H9 (cell line): Measurements from ENCODE around the gene SLC38A3. TPM values are rescaled to one million over a fixed set of nuclear protein-coding genes. Genes with fewer than 3 reads are reported as not detected.

Experiments
- DNase-seq: peaks from one replicate; pipeline ENCODE4 v3.0.0-alpha.2; 2017
- H2AFZ ChIP-seq: one replicate; pipeline ENCODE4 v1.6.1; 2013; ENCODE audit warnings: mild to moderate bottlenecking, low read length, control low read depth, moderate library complexity
- H2AK5ac ChIP-seq: 2 replicates; pipeline ENCODE4 v1.6.1; 2013; ENCODE audit warnings: low read length, control low read depth, mixed read lengths; ENCODE audit not compliant: insufficient read length
- H2BK120ac ChIP-seq: one replicate; pipeline ENCODE4 v1.6.1; 2013; ENCODE audit warnings: low read depth, mild to moderate bottlenecking, low read length, control low read depth, inconsistent platforms; ENCODE audit not compliant: poor library complexity, severe bottlenecking
- H2BK12ac ChIP-seq: 2 replicates; pipeline ENCODE4 v1.6.1; 2013; ENCODE audit warnings: low read length, control low read depth, mixed read lengths, low read depth; ENCODE audit not compliant: insufficient read length
- H2BK15ac ChIP-seq: 2 replicates; pipeline ENCODE4 v1.6.1; 2013; ENCODE audit warnings: low read depth, low read length, control low read depth
- H2BK20ac ChIP-seq: one replicate; pipeline ENCODE4 v1.6.1; 2013; ENCODE audit warnings: low read depth, mild to moderate bottlenecking, low read length, control low read depth, inconsistent platforms; ENCODE audit not compliant: poor library complexity, severe bottlenecking
- H2BK5ac ChIP-seq: 2 replicates; pipeline ENCODE4 v1.6.1; 2013; ENCODE audit warnings: low read length, control low read depth, mixed read lengths; ENCODE audit not compliant: insufficient read length
- H3K14ac ChIP-seq: 2 replicates; pipeline ENCODE4 v1.6.1; 2013; ENCODE audit warnings: low read length, control low read depth; ENCODE audit not compliant: insufficient read depth
- H3K18ac ChIP-seq: 2 replicates; pipeline ENCODE4 v1.6.1; 2013; ENCODE audit warnings: low read depth, mild to moderate bottlenecking, mixed read lengths, low read length, control low read depth; ENCODE audit not compliant: insufficient read length
- H3K23ac ChIP-seq: 2 replicates; pipeline ENCODE4 v1.6.1; 2013; ENCODE audit warnings: low read length, control low read depth, mixed read lengths, low read depth; ENCODE audit not compliant: insufficient read length
- H3K23me2 ChIP-seq: 2 replicates; pipeline ENCODE4 v1.6.1; 2013; ENCODE audit warnings: low read depth, mild to moderate bottlenecking, mixed read lengths, low read length, control low read depth; ENCODE audit not compliant: insufficient read length, poor library complexity, severe bottlenecking
- H3K27ac ChIP-seq: 2 replicates; pipeline ENCODE4 v1.5.1; 2013; ENCODE audit warnings: low read length, control low read depth, mixed read lengths, low read depth; ENCODE audit not compliant: insufficient read length
- H3K27me3 ChIP-seq: 2 replicates; pipeline ENCODE4 v1.6.1; 2013; ENCODE audit warnings: low read length, control low read depth, inconsistent platforms; ENCODE audit not compliant: insufficient read depth
- H3K4ac ChIP-seq: 2 replicates; pipeline ENCODE4 v1.6.1; 2013; ENCODE audit warnings: low read depth, mild to moderate bottlenecking, control low read depth, inconsistent platforms, low read length, moderate library complexity
- H3K4me1 ChIP-seq: 2 replicates; pipeline ENCODE4 v1.6.1; 2013; ENCODE audit warnings: low read length, control low read depth, inconsistent platforms; ENCODE audit not compliant: insufficient read depth
- H3K4me2 ChIP-seq: 2 replicates; pipeline ENCODE4 v1.6.1; 2013; ENCODE audit warnings: low read length, control low read depth, mixed read lengths; ENCODE audit not compliant: insufficient read length, insufficient read depth
- H3K56ac ChIP-seq: 2 replicates; pipeline ENCODE4 v1.6.1; 2013; ENCODE audit warnings: low read depth, mild to moderate bottlenecking, mixed read lengths, low read length, control low read depth; ENCODE audit not compliant: insufficient read length
- H3K79me1 ChIP-seq: 2 replicates; pipeline ENCODE4 v1.6.1; 2013; ENCODE audit warnings: low read depth, mild to moderate bottlenecking, moderate library complexity, low read length, control low read depth, inconsistent platforms; ENCODE audit not compliant: insufficient read depth, poor library complexity, severe bottlenecking
- H3K79me2 ChIP-seq: 2 replicates; pipeline ENCODE4 v1.6.1; 2013; ENCODE audit warnings: low read length, control low read depth, inconsistent platforms; ENCODE audit not compliant: insufficient read depth
- H3K9ac ChIP-seq: 2 replicates; pipeline ENCODE4 v1.6.1; 2013; ENCODE audit warnings: low read length, control low read depth, mixed read lengths; ENCODE audit not compliant: insufficient read length; ENCODE audit errors: extremely low read depth
- H3K9me3 ChIP-seq: one replicate; pipeline ENCODE4 v1.6.1; 2013; ENCODE audit warnings: low read depth, low read length, inconsistent platforms; ENCODE audit not compliant: control insufficient read depth
- H3T11ph ChIP-seq: one replicate; pipeline ENCODE4 v1.6.1; 2013; ENCODE audit warnings: mild to moderate bottlenecking, low read length, control low read depth, inconsistent platforms
- H4K20me1 ChIP-seq: one replicate; pipeline ENCODE4 v1.6.1; 2013; ENCODE audit not compliant: control insufficient read depth, insufficient read length, insufficient read depth
- H4K5ac ChIP-seq: 2 replicates; pipeline ENCODE4 v1.6.1; 2013; ENCODE audit warnings: low read depth, mild to moderate bottlenecking, mixed read lengths, low read length, control low read depth; ENCODE audit not compliant: insufficient read length
- H4K8ac ChIP-seq: replicated peaks from 2 replicates; pipeline ENCODE4 v1.6.1; 2013; ENCODE audit warnings: low read length, control low read depth, mixed read lengths, low read depth; ENCODE audit not compliant: insufficient read length
- H4K91ac ChIP-seq: 2 replicates; pipeline ENCODE4 v1.6.1; 2013; ENCODE audit warnings: low read depth, mild to moderate bottlenecking, moderate library complexity, mixed read lengths, low read length, control low read depth; ENCODE audit not compliant: insufficient read length
- H3K27ac Mint-ChIP-seq, 3 experiments: 2 replicates in 2 of 3; 3 replicates in 1 of 3; pipeline ENCODE4 v1.8.0; 2020 to 2021; ENCODE audit warnings: mixed read lengths in 3 of 3, mild to moderate bottlenecking in 1 of 3, moderate library complexity in 1 of 3
- H3K27me3 Mint-ChIP-seq: 2 replicates; pipeline ENCODE4 v1.8.0; 2021; ENCODE audit warnings: low read depth, mild to moderate bottlenecking, moderate library complexity, mixed read lengths
- H3K36me3 Mint-ChIP-seq, 3 experiments: 2 replicates in 2 of 3; 3 replicates in 1 of 3; pipeline ENCODE4 v1.8.0; 2020 to 2021; ENCODE audit warnings: low read depth in 3 of 3, mixed read lengths in 3 of 3; ENCODE audit not compliant: insufficient read depth in 1 of 3
- H3K4me1 Mint-ChIP-seq, 2 experiments: 2 replicates each; pipeline ENCODE4 v1.8.0; 2020; ENCODE audit warnings: mixed read lengths in 2 of 2
- H3K4me3 Mint-ChIP-seq, 2 experiments: 2 replicates in 1 of 2; 3 replicates in 1 of 2; pipeline ENCODE4 v1.8.0; 2020 to 2021; ENCODE audit warnings: mild to moderate bottlenecking in 2 of 2, mixed read lengths in 2 of 2, moderate library complexity in 1 of 2
- H3K9me3 Mint-ChIP-seq, 2 experiments: 2 replicates in 1 of 2; 3 replicates in 1 of 2; pipeline ENCODE4 v1.8.0; 2020; ENCODE audit warnings: mild to moderate bottlenecking in 2 of 2, mixed read lengths in 2 of 2, moderate library complexity in 1 of 2
- WGBS: extraction: QIAGEN DNeasy Blood & Tissue Kit; methylation state at CpG from one replicate; pipeline ENCODE4 v1.1.7; 2013; ENCODE audit warnings: missing lambda C conversion rate, low lambda C conversion rate, mixed read lengths; ENCODE audit not compliant: insufficient read length; ENCODE audit errors: extremely low coverage; 5-methylcytosine and 5-hydroxymethylcytosine counted together
- total RNA-seq: library from RNA; stranded (reverse); gene quantifications from 2 replicates; pipeline ENCODE4 v1.2.1, GENCODE V29; 2021
- TF ChIP-seq, protein P1 (sequence below): fragments of 200-600 bp; sonication (generic); conservative IDR thresholded peaks from 3 replicates; pipeline ENCODE4 v1.8.0; 2021; ENCODE audit warnings: antibody characterized with exemption, mild to moderate bottlenecking

SLC38A3 gene
- total RNA-seq, 1 experiment from 2014 or later: 1.4 TPM

DNA sequence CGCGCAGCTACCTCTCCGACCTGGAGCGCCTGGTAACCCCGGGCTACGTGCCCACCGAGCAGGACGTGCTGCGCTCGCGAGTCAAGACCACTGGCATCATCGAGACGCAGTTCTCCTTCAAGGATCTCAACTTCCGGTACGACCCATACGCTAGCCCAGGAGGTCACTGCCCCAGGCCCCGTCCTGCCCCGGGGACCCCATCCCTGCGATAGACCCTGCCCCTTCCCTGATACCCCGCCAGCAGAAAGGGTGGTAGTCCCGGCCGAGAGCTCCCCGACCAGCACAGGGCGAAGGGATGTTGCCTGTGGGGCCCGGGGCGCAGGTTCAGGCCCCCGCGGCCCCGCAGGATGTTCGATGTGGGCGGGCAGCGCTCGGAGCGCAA lies 11.3 kb upstream of the SLC38A3 start:
- DNase-seq: no peak
- H4K5ac ChIP-seq: no peak overlapping the region
- no peaks in the 10 kb centered on the region for H3K36me3 Mint-ChIP-seq
- no peak overlapping the region for H3T11ph ChIP-seq
- no peak overlapping the region for H3K56ac ChIP-seq
- H4K91ac ChIP-seq: no peak overlapping the region
- no peaks in the 10 kb centered on the region for H3K9me3 Mint-ChIP-seq
- H3K23ac ChIP-seq: no peak overlapping the region
- no peak overlapping the region for H3K9ac ChIP-seq
- H3K9me3 ChIP-seq: no peaks in the 10 kb centered on the region
- H4K8ac ChIP-seq: no peak overlapping the region
- H3K4ac ChIP-seq: no peak overlapping the region
- H2BK5ac ChIP-seq: no peak overlapping the region
- no peak overlapping the region for H2BK12ac ChIP-seq
- H3K18ac ChIP-seq: no peak overlapping the region
- no peak overlapping the region for H2AK5ac ChIP-seq
- H3K79me1 ChIP-seq: no peaks in the 10 kb centered on the region
- no peak overlapping the region for H3K14ac ChIP-seq
- no peaks in the 10 kb centered on the region; the same call in 1 of the 2 replicates for H3K27me3 ChIP-seq
- no peak overlapping the region for H3K4me3 Mint-ChIP-seq
- H3K27ac ChIP-seq: no peak overlapping the region
- H2BK20ac ChIP-seq: no peak overlapping the region
- H2BK120ac ChIP-seq: no peak overlapping the region
- no peaks in the 10 kb centered on the region for H3K23me2 ChIP-seq
- no peak overlapping the region for H3K27ac Mint-ChIP-seq
- peaks cover 7 to 16% of the 10 kb centered on the region in 2 experiments for H3K4me1 Mint-ChIP-seq
- no peaks in the 10 kb centered on the region for H4K20me1 ChIP-seq
- H3K4me1 ChIP-seq: no peaks in the 10 kb centered on the region
- no peak overlapping the region for H3K4me2 ChIP-seq
- peaks cover 43% of the 10 kb centered on the region for H3K27me3 Mint-ChIP-seq
- WGBS: no CpG with 5 or more reads among the region's 34 CpGs
- no peak overlapping the region for H2AFZ ChIP-seq
- no peaks in the 10 kb centered on the region for H3K79me2 ChIP-seq
- TF ChIP-seq, protein P1, sequence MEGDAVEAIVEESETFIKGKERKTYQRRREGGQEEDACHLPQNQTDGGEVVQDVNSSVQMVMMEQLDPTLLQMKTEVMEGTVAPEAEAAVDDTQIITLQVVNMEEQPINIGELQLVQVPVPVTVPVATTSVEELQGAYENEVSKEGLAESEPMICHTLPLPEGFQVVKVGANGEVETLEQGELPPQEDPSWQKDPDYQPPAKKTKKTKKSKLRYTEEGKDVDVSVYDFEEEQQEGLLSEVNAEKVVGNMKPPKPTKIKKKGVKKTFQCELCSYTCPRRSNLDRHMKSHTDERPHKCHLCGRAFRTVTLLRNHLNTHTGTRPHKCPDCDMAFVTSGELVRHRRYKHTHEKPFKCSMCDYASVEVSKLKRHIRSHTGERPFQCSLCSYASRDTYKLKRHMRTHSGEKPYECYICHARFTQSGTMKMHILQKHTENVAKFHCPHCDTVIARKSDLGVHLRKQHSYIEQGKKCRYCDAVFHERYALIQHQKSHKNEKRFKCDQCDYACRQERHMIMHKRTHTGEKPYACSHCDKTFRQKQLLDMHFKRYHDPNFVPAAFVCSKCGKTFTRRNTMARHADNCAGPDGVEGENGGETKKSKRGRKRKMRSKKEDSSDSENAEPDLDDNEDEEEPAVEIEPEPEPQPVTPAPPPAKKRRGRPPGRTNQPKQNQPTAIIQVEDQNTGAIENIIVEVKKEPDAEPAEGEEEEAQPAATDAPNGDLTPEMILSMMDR: no peak
- H2BK15ac ChIP-seq: no peak overlapping the region
